Measurements from ENCODE around the gene PRDM16. TPM values are rescaled to one million over a fixed set of nuclear protein-coding genes. Genes with fewer than 3 reads are reported as not detected.

Gene PRDM16
- total and polyA plus RNA-seq, 2 of the 13 experiments (the other 11 are each of a cell fraction or from before 2014, with no cell fraction given) = 0.15 to 0.81 TPM

GRCh38 chr1:3369446-3370076 lies 300.6 kb downstream of the PRDM16 start (continued):
- TF ChIP-seq LRRFIP1 (CRISPR knock-in tag; conservative IDR thresholded peaks at IDR 0.05) (no peak), SIN3A (IDR thresholded peaks at IDR 0.05; ENCODE audit: borderline replicate concordance, low read depth, low read length) (no peak), MXD3 (CRISPR knock-in tag; IDR thresholded peaks at IDR 0.05) (no peak)

- ATAC-seq (no peak), DNase-seq (ENCODE audit: low spot score) (no peak), FAIRE-seq (no peak)
- no peak overlapping the region for H3K9ac ChIP-seq (ENCODE audit: insufficient read depth, low read depth, low read length)
- H2AFZ ChIP-seq (ENCODE audit: low read length) = no peak overlapping the region
- in situ Hi-C loops (cut with HindIII; ENCODE audit: extremely low pct_ligation_motif_present, low pct_unique_long_range_greater_than_20kb) = no loop called here
- CTCF ChIA-PET (ENCODE audit: low intra/inter-chr PET ratio, low total read pairs) = no interaction called here
- no peak overlapping the region for H3K27ac ChIP-seq (ENCODE audit: extremely low read length, insufficient read depth, low read length)
- BruUV-seq (replicated peaks) = no TSS peak
- no peaks in the 10 kb centered on the region for H3K36me3 ChIP-seq (replicated peaks in 1 of 2; ENCODE audit: control insufficient read depth in 1 of 2, insufficient read depth in 2 of 2, low read length in 2 of 2)
- H3K27me3 ChIP-seq (ENCODE audit: control insufficient read depth in 1 of 2, insufficient read depth in 2 of 2, low read length in 2 of 2) = peaks cover 0 to 23% of the 10 kb centered on the region in 2 experiments; a peak in 4 of 5 replicates
- 61% methylated on average over 4 of the region's 4 CpGs for WGBS (ENCODE audit: low lambda C conversion rate)
- H3K4me2 ChIP-seq (ENCODE audit: low read depth, low read length) = no peak overlapping the region
- no peaks in the 10 kb centered on the region for H4K20me1 ChIP-seq (ENCODE audit: insufficient read depth, low read length)
- H3K9me3 ChIP-seq (ENCODE audit: low read length) = no peaks in the 10 kb centered on the region
- POLR2A ChIA-PET = no interaction called here
- intact Hi-C loops (cut with micrococcal nuclease; ENCODE audit: unreplicated experiment) = no loop called here
- H3K4me1 ChIP-seq (ENCODE audit: insufficient read depth, low read length) = peaks cover 11% of the 10 kb centered on the region
- H3K79me2 ChIP-seq (ENCODE audit: insufficient read depth, low read length) = no peaks in the 10 kb centered on the region
- H3K4me3 ChIP-seq (replicated peaks in 1 of 3; ENCODE audit: insufficient read depth in 1 of 3, low read depth in 2 of 3, low read length in 3 of 3) = no peak overlapping the region
- no peak for TF ChIP-seq TEAD2 (CRISPR knock-in tag; IDR thresholded peaks at IDR 0.05)
- TF ChIP-seq SIX1 (CRISPR knock-in tag; IDR thresholded peaks at IDR 0.05; ENCODE audit: borderline replicate concordance) = no peak
- no peak for TF ChIP-seq ZNF18 (CRISPR knock-in tag; IDR thresholded peaks at IDR 0.05; ENCODE audit: insufficient replicate concordance)
- no peak for TF ChIP-seq SIX4 (CRISPR knock-in tag; IDR thresholded peaks at IDR 0.05)
- TF ChIP-seq FOSL2 (CRISPR knock-in tag; IDR thresholded peaks at IDR 0.05) = no peak
- TF ChIP-seq ZNF20 (CRISPR knock-in tag; IDR thresholded peaks at IDR 0.05) = no peak
- no peak for TF ChIP-seq CREB1 (IDR thresholded peaks at IDR 0.05)
- TF ChIP-seq CREB1 (CRISPR knock-in tag; IDR thresholded peaks at IDR 0.05) = no peak
- TF ChIP-seq PCBP1 (IDR thresholded peaks at IDR 0.05; ENCODE audit: borderline replicate concordance, low read depth, low read length) = no peak
- no peak for TF ChIP-seq GATAD1 (CRISPR knock-in tag; IDR thresholded peaks at IDR 0.05)
- no peak for TF ChIP-seq TSC22D2 (CRISPR knock-in tag; IDR thresholded peaks at IDR 0.05; ENCODE audit: borderline replicate concordance)
- TF ChIP-seq GTF2F1 (IDR thresholded peaks at IDR 0.05; ENCODE audit: low read length) = no peak
- no peak for TF ChIP-seq RARA (CRISPR knock-in tag; IDR thresholded peaks at IDR 0.05)
- TF ChIP-seq ZNF503 (CRISPR knock-in tag; IDR thresholded peaks at IDR 0.05) = no peak
Observed at GRCh38 chr1:3370856-3371703, 302.1 kb downstream of the PRDM16 start.
